A549 treated with Mapracorat at 1 μM for 4 hours (cell line): Measurements from ENCODE around the gene GPC1. TPM values are rescaled to one million over a fixed set of nuclear protein-coding genes. Genes with fewer than 3 reads are reported as not detected.

Experiments
- total RNA-seq: library from RNA; stranded (reverse); fragments of 200-300 nt; extraction: Qiagen RNA extraction; gene quantifications from 5 replicates; pipeline ENCODE4 v1.2.3, GENCODE V29; 2022

GPC1 gene, protein sequence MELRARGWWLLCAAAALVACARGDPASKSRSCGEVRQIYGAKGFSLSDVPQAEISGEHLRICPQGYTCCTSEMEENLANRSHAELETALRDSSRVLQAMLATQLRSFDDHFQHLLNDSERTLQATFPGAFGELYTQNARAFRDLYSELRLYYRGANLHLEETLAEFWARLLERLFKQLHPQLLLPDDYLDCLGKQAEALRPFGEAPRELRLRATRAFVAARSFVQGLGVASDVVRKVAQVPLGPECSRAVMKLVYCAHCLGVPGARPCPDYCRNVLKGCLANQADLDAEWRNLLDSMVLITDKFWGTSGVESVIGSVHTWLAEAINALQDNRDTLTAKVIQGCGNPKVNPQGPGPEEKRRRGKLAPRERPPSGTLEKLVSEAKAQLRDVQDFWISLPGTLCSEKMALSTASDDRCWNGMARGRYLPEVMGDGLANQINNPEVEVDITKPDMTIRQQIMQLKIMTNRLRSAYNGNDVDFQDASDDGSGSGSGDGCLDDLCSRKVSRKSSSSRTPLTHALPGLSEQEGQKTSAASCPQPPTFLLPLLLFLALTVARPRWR
- total RNA-seq = 161 to 247 TPM (median 242 TPM) in 5 replicates

DNA sequence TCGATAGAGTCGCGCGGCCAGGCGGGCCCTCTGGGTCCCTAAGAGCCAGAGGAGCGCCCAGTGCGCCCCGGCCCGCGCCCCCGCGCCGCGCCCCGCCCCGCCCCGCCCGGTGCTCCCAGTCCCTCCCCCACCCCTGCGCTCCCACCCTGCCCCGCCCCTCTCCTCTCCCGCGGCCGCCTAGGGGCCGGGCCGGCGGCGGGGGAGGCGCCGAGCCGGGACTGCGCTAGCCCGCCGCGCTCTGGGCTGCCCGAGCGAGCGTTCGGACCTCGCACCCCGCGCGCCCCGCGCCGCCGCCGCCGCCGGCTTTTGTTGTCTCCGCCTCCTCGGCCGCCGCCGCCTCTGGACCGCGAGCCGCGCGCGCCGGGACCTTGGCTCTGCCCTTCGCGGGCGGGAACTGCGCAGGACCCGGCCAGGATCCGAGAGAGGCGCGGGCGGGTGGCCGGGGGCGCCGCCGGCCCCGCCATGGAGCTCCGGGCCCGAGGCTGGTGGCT is at the start of gene GPC1:
GPC1 (plus strand) TSS at position 207 of the 491 bp plus-strand sequence; CDS start at position 463, 256 bp downstream.

Other genes starting within 250 kb of the GPC1 start
- 7.8 to 11.8 TPM (median 9.6 TPM) in 5 replicates for gene ANKMY1, start 122.3 kb downstream of the GPC1 start, total RNA-seq
- gene DUSP28, start 124.7 kb downstream of the GPC1 start, total RNA-seq = 5.5 to 9.2 TPM (median 7.9 TPM) in 5 replicates
- gene RNPEPL1, start 132.8 kb downstream of the GPC1 start, total RNA-seq = 52.1 to 67.2 TPM (median 60.2 TPM) in 5 replicates
- gene CAPN10, start 151.1 kb downstream of the GPC1 start, total RNA-seq = 15.6 to 29.2 TPM (median 26.9 TPM) in 5 replicates
- 0.50 to 1.1 TPM (median 0.67 TPM) in 5 replicates for gene GPR35, start 189.8 kb downstream of the GPC1 start, total RNA-seq
- not detected in 5 replicates for gene AQP12B, start 247.2 kb downstream of the GPC1 start, total RNA-seq